ENCODE results near the gene APOO. TPM values are rescaled to one million over a fixed set of nuclear protein-coding genes. Genes with fewer than 3 reads are reported as not detected.

The APOO gene
- total and polyA plus RNA-seq, 11 donors = 41.0 to 113 (median 92.2) TPM

- TF ChIP-seq POLR2A (IDR thresholded peaks at IDR 0.05) = no peak
- no peak for TF ChIP-seq CTCF (IDR thresholded peaks at IDR 0.05)
- no peaks in the 10 kb centered on the region for H3K27me3 ChIP-seq
- peak overlapping the region in 3 of 12 donors; percentile 3 to 71 (median 3) for H3K27ac ChIP-seq
- DNase-seq = no peak
- no peak overlapping the region for H3K4me3 ChIP-seq
- no peak for ATAC-seq
- H3K9me3 ChIP-seq = no peaks in the 10 kb centered on the region
- H3K36me3 ChIP-seq = peaks cover 0 to 18% (median 13%) of the 10 kb centered on the region in 9 donors
- H3K4me1 ChIP-seq = peaks cover 0 to 13% (median 0%) of the 10 kb centered on the region in 12 donors
- intact Hi-C loops (cut with DNase I) = loop anchor here in 2 of 10 donors (10.0 kb wide), 2 partner anchors 236 to 266 kb away; partner anchors contain the start of genes EIF2S3 (in 1 of the 2) and KLHL15 (in 1 of the 2)
Measured at GRCh38 chrX:23788521-23788920, 119.2 kb downstream of the APOO start.

- 83 to 96% (median 92%) methylated on average over 2 of the region's 2 CpGs for WGBS, 4 donors
Measured at GRCh38 chrX:23787745-23788118, 120.0 kb downstream of the APOO start.

GRCh38 chrX:23786268-23786815, 121.4 kb downstream of the APOO start:
- DNase-seq = no peak
- Histone ChIP-seq H3K27me3 (no peaks in the 10 kb centered on the region), H3K36me3 (peaks cover 0 to 18% (median 13%) of the 10 kb centered on the region in 9 donors), H3K27ac (peak overlapping the region in 9 of 12 donors; percentile 9 to 97 (median 90)), H3K4me3 (peak overlapping the region in 5 of 12 donors; percentile 3 to 97 (median 72)), H3K4me1 (peaks cover 0 to 13% (median 0%) of the 10 kb centered on the region in 12 donors), H3K9me3 (peaks cover 0 to 7% (median 0%) of the 10 kb centered on the region in 12 donors)
- 56 to 73% (median 65%) methylated on average over 11 of the region's 11 CpGs for WGBS, 4 donors
- ATAC-seq = no peak
- intact Hi-C loops (cut with DNase I) = loop anchor here in 2 of 10 donors (10.0 kb wide), 2 partner anchors 238 to 268 kb away; partner anchors contain the start of genes EIF2S3 (in 1 of the 2) and KLHL15 (in 1 of the 2)
- TF ChIP-seq CTCF (IDR thresholded peaks at IDR 0.05) = no peak
- TF ChIP-seq POLR2A (IDR thresholded peaks at IDR 0.05) = no peak

More at GRCh38 chrX:23787745-23788118, 120.0 kb downstream of the APOO start:
- Histone ChIP-seq H3K36me3 (peaks cover 0 to 18% (median 13%) of the 10 kb centered on the region in 9 donors), H3K27ac (peak overlapping the region in 1 of 12 donors; percentile 71), H3K4me1 (peaks cover 0 to 13% (median 0%) of the 10 kb centered on the region in 12 donors), H3K9me3 (peaks cover 0 to 4% (median 0%) of the 10 kb centered on the region in 12 donors), H3K27me3 (no peaks in the 10 kb centered on the region), H3K4me3 (no peak overlapping the region)
- no peak for ATAC-seq
- no peak for DNase-seq
- intact Hi-C loops (cut with DNase I) = loop anchor here in 2 of 10 donors (10.0 kb wide), 2 partner anchors 237 to 267 kb away; partner anchors contain the start of genes EIF2S3 (in 1 of the 2) and KLHL15 (in 1 of the 2)
- TF ChIP-seq CTCF (IDR thresholded peaks at IDR 0.05) = no peak

- 43 to 67% (median 60%) methylated on average over 2 of the region's 2 CpGs for WGBS, 4 donors
- ATAC-seq (peak; percentile 29 to 35 (median 32)), DNase-seq (no peak)
- peaks cover 0 to 7% (median 0%) of the 10 kb centered on the region in 12 donors for H3K9me3 ChIP-seq
- H3K4me3 ChIP-seq = peak overlapping the region in 11 of 12 donors; percentile 45 to 97 (median 79)
- peaks cover 0 to 18% (median 13%) of the 10 kb centered on the region in 9 donors for H3K36me3 ChIP-seq
- intact Hi-C loops (cut with DNase I) = loop anchor here in 2 of 10 donors (10.0 kb wide), 2 partner anchors 239 to 269 kb away; partner anchors contain the start of genes EIF2S3 (in 1 of the 2) and KLHL15 (in 1 of the 2)
- peak overlapping the region in 10 of 12 donors; percentile 9 to 97 (median 90) for H3K27ac ChIP-seq
- H3K27me3 ChIP-seq = no peaks in the 10 kb centered on the region
- no peak for TF ChIP-seq POLR2A (IDR thresholded peaks at IDR 0.05)
- no peak for TF ChIP-seq CTCF (IDR thresholded peaks at IDR 0.05)
- peaks cover 0 to 13% (median 0%) of the 10 kb centered on the region in 12 donors for H3K4me1 ChIP-seq
Measured at GRCh38 chrX:23785580-23785979, 122.2 kb downstream of the APOO start.
